ENCODE data around the gene SLC6A12. TPM values are rescaled to one million over a fixed set of nuclear protein-coding genes. Genes with fewer than 3 reads are reported as not detected.
A peak's percentile ranks its signal among the peaks of the same experiment; 100 is the strongest.

Gene SLC6A12
- polyA plus RNA-seq, 3 donors = 15.3 to 19.1 (median 18.2) TPM

GRCh38 chr12:165862-166368, 48.0 kb downstream of the SLC6A12 start:
- no peak for DNase-seq

- peak; percentile 65 for DNase-seq
These were observed 49.8 kb downstream of the SLC6A12 start for GRCh38 chr12:164207-164606.

GRCh38 chr12:163406-163986, 50.5 kb downstream of the SLC6A12 start:
- no peak for DNase-seq

DNA sequence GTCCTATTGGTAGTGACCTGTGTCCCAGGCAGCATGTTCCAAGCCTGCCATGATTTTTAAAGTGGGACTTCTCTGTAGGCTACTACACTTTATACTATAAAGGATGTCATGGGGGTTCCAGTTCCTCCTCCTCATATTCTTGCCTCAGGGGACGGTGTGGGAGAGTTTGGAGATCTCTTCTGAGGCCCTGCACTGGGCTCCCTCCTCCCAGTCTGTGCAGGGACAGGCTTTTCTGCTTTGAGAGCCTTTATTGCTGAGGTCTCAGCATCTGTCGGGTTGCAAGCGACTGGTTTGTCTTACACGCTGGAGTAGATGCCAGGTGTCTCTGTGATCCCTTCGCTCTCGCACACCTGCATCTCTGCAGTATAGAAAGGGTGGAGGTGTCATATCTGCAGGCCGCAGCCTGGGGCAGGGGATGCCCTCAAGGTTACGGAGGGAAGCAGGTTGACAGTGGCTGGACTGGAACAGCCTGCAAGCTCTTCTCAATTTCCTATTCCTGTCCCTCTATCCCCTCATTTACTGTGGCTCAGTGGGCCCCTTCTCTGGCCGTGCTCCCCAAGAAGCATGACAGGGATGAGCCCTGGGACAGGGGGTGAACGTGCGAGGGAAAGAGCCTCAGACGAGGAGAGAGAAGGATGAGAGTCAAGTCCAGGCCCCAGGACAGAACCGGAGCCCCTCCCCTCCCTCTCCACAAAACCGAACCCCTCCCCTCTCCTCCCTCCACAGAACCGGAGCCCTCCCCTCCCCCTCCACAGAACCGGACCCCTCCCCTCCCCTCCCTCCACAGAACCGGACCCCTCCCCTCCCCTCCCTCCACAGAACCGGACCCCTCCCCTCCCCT, 51.3 kb downstream of the SLC6A12 start:
- DNase-seq = no peak

- DNase-seq = no peak
These were observed 52.1 kb downstream of the SLC6A12 start for GRCh38 chr12:161823-162222.

DNA sequence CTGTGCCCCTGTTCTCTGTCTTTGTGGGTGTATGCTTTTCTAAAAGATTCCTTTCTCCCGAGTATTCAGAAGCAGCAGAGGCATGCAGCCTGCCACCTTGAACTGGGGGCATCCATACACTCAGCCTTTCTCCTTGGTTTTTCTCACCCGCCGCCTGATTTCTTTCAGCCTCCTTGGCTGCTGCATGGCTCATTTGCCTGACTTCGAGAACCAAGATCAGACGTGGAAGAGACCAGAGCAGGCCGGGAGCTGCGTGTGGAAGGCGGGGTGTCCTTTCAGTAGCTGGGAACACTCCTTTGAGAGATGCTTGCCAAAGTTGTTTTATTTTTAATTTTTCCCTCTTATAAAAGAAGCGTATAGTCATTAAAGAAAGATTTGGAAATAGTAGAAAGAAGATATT, 53.1 kb downstream of the SLC6A12 start:
- DNase-seq = no peak

- DNase-seq = no peak
These were observed 54.7 kb downstream of the SLC6A12 start for GRCh38 chr12:159156-159782.

DNA sequence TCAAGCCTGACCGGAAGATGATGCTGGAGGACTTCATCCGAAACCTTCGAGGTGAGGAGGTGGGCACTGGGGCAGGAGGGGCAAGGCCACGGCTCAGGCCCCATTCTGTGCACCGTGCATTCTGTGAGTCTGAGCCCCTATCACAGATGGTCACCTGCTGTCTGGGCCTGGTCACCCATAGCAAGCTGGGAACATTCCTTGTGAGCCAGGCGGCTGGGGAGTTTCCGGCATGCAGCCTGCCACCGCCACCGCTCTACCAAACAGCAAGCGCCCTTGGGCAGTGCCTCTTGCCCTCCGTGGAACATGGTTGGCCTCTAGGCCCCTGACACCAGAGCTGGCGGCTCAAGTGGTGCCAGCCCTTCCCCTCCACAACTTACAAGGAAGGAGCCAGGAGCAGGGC, 56.3 kb downstream of the SLC6A12 start:
- no peak for DNase-seq

DNA sequence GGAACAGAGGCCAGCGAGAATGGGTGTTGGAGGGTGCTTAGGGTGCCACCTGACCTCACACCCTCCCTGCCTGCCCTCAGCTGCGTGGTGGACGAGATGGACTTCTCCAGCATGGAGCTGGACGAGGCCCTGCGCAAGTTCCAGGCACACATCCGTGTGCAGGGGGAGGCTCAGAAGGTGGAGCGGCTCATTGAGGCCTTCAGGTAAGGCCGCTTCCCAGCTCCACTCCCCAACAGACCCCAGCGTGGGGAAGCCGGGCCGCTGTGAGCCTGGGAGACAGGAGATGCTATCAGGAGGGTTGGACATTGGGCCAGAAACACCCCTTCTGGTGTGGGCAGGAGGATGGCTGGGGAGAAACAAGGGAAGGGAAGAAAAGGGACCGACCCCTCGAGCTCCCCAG, 57.0 kb downstream of the SLC6A12 start:
- no peak for DNase-seq

DNA sequence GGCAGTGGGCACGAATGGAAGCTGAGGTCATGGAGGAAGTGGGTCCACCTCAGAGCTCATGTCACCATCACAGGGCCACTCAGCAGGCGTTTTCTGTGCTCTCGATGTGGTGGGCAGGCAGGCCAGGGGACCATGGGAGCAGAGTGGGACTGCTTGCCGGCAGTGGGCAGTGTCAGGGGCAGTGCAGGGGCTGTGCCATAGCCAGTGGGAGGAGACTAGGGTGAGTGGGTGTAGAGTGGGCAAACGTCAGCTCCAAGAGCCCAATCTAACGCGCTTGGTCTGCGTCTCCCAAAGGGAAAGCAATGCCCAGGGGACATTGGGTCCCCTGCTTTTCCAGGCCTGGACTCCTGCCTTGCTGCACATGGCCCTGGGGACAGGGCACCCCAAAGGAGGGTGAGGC, 58.3 kb downstream of the SLC6A12 start:
- DNase-seq = no peak

GRCh38 chr12:155006-155405, 59.0 kb downstream of the SLC6A12 start:
- DNase-seq = no peak

- no peak for DNase-seq
These were observed 59.9 kb downstream of the SLC6A12 start for GRCh38 chr12:154058-154457.

DNA sequence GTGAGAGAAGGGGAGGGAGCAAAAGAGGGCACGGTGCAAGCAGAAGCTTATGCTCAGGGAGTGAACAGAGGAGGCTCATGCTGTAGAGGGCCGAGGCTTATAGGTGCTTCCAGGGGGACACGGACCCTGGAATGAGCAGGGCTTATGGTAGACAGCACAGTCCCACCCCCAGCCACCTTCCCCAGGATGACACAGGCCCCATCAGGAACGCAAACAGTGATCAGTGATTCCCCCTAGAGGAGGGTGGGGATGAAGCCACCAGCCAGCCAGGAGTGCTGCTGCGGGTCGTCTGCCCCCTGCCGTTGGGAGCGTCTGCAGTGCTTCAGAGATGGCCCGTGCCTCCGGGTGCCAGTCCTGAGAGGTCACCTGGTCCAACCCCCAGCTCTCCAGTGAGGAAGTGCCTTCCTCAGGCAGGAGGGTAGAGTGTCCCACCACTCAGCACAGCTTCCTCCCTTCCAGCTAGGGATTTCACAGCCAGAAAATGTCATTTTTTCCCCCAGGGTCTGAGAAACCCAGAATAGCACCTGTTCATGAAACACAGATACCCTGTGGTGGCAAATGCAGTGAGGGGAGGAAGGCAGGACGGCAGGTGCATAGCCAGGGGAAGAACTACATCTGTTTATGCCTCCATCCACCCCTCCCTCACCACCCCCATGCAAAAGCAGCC, 60.7 kb downstream of the SLC6A12 start:
- peak; percentile 44 for DNase-seq

DNA sequence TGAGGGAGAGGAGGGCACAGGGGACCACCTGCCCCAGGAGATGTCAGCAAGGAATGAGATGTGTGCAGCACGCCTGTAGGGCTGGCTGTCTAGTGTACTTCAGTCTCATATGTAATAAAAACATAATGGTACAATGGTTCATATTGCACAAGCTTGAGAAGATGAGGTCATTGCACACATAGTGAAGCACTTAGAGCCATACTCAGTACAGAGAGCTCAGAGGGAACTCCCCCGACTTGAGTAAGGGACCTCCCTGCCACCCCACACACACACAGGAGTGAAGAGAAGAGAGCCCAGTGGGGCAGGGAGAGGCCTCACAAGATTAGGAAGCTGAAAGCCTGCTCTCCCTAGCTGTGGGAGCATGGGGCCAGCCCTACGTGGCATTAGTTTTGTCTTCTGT, 61.5 kb downstream of the SLC6A12 start:
- DNase-seq = no peak

DNA sequence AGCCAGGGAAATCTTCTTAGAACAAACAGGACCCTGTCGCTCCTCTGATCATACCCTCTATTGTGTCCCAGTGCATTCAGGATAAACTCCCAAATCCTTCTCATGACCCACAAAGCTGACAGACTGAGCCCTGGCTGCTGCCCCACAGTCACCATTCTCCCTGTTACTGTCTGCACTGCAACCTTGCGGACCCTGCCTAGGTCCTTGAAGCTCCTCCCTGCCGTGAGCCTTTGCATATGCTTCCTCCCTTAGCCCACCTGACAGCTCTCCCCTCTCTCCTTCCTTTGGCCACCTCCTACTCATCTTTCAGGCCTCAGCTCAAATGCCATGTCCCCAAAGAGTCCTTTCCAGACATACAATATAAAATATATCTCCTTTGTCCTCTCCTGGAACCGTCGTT, 62.4 kb downstream of the SLC6A12 start:
- DNase-seq = no peak

DNA sequence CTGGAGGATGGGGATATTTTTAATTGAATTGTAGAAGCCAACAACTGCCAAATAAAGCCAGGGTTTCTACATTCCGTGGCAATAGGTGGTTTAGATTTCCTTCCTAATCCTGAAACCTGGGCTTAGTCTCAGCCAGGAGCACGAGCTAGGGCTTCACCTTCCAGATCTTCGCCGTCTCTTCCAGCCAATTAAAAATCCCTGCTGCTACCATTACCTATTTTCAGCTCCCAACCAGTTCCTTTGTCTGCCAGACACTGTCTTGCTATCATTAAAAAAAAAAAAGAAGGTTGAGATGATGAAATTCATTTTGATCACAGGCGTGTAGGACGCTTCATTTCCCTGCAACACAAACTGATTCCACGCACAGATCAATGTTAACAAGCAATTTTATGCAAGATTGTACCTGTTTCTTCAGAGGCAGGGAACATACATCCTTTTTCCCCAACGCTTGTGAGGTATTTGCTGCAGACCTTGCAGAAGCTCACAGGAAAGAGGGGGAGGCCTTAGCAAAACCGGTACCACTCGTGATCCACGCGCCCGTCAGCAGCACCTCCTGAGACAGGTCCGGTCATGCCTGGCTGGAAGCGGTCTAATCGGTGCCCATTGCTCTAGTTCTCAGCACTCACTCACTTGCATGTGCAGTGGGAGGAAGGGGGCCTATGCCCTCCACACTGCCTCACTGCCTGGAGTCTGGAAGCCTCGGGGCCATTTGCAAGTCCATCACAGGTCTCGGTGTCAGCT, 65.1 kb downstream of the SLC6A12 start:
- DNase-seq = no peak

GRCh38 chr12:147242-147641, 66.7 kb downstream of the SLC6A12 start:
- DNase-seq = no peak

DNA sequence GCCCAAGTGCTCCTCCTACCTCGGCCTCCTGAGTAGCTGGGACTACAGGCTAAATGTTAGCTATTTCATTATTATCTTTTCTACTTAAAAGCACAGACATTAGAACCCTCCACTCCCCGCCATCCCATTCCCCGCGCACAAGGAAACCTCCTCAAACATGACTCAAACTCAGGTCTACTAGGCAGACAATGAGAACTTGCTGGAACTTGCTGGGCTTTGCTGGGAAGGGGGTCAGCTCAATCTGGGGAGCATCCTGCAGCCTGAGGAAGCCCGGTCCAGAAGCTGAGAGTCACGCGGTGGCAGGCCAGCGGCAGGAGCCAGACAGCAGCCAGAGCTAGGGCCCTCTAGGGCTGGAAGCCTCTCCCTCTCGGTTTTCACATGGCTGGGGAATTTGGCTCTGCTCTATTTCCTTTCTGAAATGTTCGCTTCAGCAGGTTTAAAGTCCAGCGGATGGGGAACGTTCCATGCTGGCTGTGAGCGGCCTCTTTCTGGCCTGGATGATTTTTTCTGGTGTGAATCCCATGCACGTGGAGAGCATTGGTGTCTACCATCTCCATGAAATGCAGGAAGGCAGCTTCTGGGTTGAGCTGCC, 68.5 kb downstream of the SLC6A12 start:
- peak; percentile 67 for DNase-seq

- DNase-seq = no peak
These were observed 69.2 kb downstream of the SLC6A12 start for GRCh38 chr12:144650-145284.

GRCh38 chr12:143964-144649, 69.8 kb downstream of the SLC6A12 start:
- DNase-seq = peak; percentile 50

Measured in renal pelvis (tissue), 4 donors.